Tongue (tissue), 2 donors: ENCODE data around the gene LTO1. TPM values are rescaled to one million over a fixed set of nuclear protein-coding genes. Genes with fewer than 3 reads are reported as not detected.

Experiments
- DNase-seq: peaks from one replicate; pipeline ENCODE4 v3.0.0-alpha.2; 2015
- total RNA-seq: library from RNA; depleted of rRNA; stranded (reverse); fragments of >200 nt; gene quantifications from one replicate; pipeline ENCODE4 v1.2.3, GENCODE V29; 2014

Gene LTO1
- total RNA-seq, 1 donor from 2014 or later, result 11.5 TPM

DNA sequence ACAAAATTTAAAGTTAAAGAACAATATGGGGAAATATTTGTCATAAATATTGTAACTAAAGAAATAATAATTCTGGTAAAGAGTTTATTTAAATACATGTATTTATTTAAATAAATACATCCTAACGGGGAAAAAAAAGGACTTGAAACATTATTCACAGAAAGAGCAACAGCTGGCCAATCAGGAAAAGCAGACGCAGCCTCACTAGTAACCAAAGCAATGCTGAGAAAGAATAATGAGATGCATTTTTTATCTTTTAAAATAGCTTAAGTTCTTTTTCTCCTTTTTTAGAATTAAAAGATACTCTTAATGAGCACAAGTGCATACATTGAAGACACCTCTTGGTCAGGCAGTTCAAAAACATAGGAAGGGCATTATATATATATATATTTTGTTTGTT is 2.6 kb upstream of the LTO1 start:
- no peak for DNase-seq

DNA sequence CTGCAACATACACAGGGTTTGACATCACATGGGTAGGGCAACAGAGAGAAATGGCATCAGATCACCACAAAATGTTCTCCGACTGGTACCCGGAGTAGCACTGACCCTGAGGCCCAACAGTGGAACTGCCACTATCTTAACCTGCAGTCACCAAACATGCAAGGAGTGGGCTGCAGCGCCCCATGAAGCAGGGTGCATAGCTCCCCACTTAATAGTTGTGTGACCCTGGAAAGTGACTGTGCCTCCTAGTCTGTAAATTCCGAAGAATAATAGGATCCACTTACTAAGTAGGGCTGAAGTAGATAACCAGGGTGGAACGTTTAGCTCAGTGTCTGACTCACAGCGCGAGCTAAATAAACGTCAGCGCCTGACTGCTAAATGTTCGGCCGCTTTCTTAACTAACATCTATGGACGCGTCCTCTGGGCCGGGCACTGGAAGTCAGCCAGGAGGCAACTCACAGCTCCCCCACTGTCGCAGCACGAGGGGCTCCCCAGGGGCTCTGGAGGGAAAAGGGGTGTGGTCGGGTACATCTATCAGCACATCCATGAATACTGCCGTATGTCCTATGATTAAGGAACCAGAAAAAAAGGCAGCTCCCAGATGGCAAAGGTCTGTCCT is 777 bp downstream of the LTO1 start:
- no peak for DNase-seq

DNA sequence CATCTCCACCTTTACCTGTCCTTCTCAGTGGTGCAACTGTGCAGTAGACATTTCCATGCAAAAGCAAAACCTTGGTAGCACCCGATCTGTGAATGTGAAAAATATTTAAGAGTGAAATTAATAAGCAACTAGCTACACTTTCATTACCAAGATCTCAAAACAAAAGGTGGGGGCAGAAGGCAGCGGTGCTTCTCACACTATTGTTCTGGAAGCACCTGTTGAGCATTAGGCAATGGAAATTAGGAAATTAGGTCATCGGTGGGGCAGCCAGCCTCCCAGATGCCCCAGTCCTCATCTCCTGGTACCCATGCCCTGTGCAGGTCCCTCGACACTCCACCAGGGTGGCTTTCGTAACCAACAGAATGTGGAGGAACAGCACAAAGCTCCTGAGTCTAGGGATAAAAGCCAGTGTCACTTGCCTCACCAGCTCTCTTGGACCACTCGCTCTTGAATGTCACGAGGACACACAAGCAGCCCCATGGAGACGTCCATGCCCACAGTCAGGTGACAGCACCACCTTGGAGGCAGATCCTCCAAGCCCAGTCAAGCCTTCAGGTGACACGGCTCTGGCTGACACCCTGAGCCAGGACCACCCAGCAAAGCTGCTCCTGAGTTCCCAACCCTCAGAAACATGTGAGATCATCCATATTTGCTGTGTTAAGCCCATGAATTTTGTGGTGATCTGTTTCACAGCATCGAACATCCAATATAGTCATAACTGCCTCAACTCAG is 3.3 kb downstream of the LTO1 start:
- no peak for DNase-seq

DNA sequence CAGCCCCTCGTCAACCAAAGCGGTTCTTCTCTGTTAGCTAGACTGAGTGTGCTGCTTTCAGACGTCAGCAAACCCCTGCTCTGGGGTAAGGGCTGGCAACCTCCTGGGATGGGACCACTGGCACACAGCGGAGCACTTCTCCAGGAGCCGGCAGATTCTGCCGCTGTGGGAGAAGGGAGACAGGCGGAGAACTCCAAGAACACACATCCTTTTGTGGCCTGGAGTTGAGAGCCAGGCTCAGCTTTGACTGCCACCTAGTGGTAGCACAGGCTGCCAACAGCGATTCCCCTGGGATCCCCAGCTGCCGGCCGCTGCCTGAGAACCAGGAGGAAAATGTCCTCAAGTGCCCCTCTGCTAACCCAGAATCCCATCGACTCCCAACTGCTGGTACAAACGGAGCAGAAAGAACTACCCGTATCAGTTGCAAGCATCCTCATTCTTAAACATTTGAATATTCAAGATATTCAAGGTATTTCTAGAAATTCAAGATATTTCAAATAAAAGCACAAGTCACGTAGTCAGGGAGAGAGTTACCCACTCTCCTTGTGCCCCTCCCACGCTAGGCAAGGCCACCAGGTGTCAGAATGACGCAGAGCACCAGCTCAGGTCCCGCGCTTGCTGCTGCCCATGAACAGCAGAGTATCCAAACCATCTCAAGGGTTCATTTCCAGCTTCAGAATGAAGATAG is 4.9 kb downstream of the LTO1 start:
- peak; percentile 93 for DNase-seq

DNA sequence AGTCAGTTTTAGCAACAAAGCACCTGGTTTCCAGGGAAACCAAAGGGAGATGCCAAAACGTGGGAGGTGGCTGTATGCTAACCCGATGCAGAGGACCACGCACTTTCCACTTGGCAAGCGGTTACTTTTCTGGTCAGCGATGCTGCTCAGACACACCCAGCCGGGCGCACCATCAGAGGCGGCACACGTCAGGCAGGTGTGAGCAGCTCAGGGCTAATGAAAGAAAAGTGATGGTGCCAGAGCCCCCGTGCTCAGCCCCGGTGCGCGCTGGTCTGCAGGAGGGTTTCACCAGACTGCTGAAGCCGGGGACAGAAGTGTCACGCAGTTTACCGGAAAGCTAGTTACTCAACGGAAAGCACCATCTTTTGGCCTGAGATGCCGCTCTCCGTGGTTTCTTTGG is 5.7 kb downstream of the LTO1 start:
- DNase-seq, result no peak

DNA sequence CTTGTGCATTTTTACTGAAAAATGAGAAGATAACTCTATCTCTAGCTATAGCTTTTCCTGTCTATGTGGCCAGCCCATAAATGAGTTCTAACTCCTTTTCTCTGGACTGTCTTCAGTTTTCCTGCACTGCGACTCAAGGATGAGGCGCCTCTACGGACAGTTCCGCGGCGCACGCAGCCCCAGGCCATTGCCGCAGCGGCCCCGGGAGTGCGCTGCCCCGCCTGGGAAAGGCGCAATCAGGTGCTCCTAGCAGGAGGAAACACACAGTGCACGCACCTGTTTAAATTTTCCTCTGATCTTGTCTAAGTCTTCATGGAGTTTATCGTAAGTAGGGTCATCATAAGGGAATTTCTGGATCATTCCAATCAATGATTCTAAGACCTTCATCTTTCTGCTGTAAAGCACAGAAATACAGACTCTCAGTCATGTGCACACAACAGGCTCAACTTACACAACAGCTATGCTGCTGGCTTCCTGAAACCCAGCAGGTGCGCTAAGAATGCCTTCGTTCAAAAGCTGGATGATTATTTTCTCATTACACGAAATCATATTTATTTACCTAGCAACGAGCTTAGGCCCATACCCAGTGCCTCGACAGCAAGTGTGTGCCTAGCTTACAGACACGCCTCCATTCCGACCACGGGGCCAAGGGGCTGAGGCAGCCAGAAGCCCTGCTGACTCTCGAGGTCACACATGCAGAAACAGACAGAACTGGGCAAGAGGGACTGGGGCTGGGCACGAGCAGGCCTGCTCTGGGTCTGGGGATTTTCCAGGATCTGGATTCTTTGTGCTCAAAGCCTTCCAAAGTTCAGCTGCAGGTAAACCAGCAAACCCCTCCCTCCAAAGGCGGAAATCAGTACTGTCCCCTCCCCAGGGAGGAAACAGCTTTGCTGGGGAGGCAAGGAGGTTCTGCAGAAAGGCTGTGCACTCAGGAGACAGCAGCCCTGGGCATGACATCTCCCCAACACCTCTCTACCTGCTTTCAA is 7.2 kb downstream of the LTO1 start:
- DNase-seq, result no peak

DNA sequence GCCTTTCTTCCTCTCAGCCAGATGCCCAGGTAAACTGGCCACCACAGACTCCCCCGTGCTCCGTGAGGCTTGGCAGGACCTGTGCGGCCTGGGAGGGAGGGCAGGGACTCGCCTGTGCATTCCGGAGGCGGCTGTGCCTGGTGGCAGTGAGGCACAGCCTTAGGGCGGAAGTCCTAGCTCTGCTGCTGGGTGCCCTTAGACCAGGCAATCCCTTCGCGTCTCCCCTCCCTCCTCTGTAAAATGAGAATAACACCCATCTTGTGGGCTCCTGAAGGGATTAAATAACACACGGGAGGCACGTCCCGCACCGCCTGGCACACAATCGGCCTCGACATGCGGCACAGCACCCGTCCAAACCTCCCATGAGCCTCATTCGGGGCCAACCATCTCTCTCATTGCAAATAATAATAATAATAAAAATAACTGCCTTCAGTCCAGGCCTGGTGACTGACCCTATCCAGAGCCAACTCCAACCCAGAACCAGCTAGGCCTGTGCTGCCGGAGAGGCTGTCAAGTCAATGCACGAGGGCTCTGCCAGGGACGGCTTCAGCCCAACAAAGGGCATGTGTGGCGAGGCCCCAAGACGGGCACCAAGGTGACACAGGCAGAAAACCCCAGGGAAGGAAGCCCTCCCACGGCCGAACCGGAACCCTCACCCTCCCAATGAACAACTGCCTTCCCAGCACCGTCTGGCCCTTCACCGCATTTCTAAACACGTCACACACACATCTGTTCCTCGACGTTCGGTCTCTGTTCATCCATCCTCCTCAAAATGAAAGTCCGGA is 8.2 kb downstream of the LTO1 start:
- DNase-seq, result no peak

DNA sequence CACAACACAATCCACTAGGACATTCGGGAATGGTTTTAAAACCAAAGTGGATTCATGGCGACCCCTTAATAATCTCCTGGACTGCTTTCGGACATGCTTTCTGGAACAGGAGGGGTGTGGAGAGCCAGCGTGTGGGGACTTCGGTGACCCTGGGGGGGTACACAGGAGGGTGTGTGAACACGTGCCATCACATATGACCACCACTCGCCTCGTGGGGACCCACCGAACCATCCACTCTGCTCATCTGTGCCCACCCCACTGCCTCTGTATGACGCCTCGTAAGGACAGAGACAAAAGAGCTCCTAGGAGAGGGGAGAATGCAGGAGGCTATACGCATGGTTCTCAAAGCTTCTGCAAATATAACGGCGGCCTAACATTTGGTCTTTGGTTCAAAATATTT is 8.9 kb downstream of the LTO1 start:
- DNase-seq, result no peak

DNA sequence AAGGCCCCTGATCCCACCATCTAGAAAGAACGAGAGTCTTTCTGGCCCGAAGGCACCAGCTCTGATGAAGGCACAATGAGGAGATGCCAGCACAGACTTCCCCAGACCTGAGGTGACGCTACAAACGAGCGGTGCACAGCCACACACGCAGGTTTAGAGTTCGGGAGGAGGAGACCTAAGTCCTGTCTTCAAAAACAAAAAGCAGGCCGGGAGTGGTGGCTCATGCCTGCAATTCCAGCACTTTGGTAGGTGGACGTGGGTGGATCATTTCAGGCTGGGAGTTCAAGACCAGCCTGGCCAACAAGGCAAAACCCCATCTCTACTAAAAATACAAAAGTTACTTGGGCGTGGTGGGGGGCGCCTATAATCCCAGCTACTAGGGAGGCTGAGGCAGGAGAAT is 9.5 kb downstream of the LTO1 start:
- DNase-seq, result no peak

DNA sequence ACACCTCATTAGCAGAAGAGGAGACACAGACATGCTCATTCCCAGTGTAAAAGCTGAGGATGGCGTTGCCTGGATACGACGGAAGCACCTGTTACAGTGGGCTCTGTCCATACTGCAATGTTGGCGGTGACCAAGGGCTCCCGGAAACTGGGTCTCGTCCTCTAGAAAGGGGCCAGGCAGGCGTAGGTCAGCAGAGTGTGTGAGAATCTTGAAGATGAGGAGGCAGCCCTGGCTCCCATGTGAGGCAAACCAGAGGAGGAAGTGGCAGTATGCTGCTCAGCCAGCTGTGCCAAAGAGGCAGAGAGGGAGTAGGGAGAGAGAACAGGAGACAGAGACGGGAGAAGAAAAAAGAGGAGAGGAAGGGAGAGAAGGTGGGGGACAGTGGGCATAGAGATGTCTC is 10.3 kb downstream of the LTO1 start:
- no peak for DNase-seq

DNA sequence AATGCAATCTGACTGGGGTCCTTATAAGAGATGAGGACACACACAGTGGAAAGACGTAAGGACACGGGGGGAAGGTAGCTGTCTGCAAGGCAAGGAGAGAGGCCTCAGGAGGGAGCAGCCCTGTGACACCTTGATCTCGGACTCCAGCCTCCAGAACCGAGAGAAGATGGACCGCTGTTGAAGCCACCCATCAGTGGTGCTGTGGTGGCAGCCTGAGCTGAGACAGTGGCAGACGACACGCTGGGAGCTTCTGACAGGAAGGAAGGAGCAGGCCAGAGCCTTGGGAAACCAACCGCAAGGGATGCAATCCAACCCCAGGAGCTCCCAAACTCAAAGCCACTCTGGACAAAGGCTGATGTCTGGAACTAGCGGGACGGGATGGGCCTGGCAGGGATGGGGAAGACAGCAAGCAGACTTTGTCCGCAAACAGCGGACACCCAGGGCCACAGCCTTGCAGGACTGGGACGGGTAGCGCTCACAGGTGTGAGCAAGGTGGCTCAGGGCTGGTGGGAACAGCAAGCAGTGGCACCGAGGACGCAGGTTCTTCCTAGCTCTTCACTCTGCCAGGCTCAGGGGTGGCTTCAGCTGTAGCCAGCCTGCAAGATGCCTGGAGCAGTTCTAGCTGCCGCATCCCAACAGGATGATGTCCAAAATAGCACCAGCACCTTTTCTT is 10.9 kb downstream of the LTO1 start:
- no peak for DNase-seq

DNA sequence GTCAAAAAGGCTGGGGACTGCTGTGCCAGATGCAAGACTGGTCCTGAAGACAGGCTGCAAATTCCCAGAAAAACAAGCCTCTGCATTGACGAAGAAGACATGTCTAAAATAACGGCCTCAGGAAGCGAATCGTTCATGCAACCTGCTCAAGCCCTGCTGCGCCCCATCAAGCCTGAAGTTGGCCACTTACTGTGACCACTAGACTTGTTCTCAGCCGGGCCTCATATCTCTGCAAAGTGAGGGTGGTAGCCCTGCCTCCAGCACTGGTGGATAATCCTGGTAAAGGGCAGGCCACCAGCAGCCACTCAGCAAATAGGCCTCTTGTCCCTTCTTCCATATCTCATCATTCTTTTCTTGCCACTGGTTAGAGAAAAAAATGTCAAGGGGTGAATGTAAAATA is 11.8 kb downstream of the LTO1 start:
- no peak for DNase-seq

DNA sequence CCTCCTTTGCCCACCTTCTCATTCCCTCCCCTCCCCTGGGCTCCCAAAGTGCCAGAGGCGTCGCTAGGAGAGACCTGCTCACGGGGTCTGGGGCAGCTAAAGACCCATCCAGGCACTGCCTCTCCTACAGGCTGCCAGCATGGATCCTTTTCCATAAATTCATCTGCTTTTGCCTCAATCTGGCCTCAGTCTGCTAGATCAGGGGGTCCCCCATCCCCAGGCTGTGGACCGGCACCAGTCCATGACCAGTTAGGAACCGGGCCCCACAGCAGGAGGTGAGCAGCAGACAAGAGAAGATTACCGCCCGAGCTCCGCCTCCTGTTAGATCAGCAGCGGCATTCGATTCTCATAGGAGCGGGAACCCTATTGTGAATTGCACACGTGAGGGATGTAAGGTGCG is 12.3 kb downstream of the LTO1 start:
- DNase-seq, result no peak

DNA sequence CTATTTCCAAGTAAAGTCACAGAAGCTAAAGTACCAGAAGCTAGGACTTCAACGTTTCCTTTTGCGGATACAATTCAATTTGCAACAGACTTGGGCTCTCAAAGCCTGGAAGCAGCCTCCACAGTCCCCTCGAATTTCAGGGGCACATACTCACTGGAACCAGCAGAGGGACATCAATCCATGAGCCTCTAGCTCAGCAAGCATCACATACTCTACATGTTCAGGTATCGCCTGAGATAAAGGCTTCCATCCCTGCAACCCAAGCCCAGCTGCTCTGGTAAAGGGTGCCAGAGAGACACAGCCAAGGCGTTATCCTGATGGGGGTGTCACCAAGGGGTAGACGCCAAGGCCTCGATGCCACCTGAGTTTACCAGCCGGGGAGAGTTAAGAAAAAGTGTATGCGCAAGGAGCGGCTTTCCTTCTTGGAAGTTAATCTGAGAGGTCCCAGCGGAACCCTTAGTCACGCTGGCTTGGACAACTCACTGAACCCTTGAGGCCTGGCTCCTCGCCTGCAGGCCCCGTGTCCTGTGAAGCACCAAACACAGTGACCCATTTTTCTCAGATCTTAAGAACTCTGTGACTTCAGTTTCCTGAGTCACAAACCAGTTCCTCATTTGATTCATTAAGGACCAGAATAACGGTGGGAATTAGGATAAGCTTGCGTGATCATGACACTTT is 13.0 kb downstream of the LTO1 start:
- DNase-seq, result no peak

DNA sequence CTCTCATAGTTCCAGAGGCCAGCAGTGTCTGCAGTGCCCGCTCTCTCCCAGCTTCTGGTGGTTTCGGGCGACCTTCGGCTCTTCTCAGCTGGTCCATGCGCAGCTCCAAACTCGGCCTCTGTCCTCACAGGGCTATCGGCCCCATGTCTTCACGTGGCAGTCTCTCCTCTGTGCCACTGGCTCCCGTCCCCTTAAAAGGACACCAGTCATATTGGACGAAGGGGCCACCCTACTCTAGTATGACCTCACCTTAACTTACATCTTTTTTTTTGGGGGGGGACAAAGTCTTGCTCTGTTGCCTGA is 13.8 kb downstream of the LTO1 start:
- no peak for DNase-seq

DNA sequence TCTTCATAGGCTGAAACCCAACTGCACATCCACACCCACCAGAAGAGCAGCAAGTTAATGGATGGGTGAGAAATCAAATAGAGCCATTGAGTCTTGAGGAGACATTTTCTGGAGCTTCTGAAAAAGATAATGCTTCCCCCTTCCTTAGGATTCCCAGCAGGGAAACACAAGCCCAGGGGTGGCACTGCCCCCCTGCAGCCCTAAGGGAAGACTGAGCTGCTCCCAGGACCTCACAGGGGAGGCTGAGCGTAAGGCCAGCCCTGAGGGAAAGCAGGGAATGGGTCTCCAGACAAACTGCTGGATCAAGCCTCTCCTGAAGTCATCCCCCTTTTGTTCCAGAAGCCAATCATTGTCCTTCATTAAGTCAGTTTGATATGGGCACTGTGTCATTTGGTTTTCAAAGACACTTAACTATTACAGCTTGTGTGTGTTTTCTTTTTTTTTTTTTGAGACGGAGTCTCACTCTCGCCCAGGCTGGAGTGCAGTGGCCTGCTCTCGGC is 15.1 kb downstream of the LTO1 start:
- DNase-seq, result no peak

DNA sequence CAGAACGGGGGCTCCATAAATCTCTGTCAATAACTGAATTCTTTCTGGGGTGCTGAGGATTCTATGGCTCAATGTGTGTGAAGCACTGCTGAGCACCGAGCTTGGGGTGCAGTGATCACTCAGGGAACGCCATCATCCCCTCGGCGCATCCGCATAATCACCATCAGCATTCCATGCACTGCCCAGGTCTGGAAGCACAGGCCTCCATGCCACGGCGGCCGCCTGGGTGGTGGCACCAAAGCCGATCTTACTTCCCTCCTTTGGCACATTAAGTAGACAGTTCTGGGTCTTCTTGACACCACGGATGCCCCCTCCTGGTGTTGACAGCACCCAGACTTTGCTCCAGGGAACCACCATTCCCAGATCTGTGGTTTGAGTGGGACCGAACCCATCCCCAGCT is 15.6 kb downstream of the LTO1 start:
- no peak for DNase-seq

DNA sequence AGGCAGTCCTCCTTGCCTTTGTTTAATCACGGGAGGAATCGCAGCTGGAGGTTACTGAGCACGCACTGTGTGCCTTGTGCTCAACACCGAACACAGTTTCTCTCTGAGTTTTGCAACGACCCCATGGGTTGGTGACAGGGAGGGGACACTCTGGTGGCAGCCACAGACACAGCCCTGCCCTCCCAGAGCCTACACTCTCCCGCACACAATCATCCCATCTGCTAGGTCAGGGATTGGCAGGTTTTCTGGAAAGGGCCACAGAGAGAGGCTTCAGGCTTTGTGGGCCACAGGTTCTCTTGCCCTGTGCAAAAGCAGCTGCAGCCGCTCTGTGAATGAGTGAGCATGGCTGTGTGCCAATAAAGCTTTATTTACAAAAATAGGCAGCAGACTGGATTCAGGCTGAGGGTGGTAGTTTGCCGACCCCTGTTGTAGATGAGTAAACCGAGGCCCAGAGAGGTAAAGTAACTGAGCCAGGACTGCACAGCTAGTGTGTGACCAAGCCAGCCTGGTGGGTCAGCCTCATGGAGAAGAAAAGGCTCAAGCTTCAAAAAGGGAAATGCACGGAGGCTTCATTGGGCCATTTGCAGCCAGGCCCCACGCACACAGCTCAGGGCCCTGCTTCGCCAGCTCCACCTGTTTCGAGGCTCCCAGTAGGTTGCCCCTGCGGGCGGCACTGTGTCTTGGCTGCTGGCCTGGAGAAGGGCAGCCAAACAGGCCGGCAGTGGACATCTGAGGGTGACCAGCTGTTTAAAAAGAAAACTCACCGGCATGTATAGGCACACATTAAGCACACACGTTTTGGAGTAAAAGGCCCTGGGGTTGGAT is 16.3 kb downstream of the LTO1 start:
- no peak for DNase-seq

DNA sequence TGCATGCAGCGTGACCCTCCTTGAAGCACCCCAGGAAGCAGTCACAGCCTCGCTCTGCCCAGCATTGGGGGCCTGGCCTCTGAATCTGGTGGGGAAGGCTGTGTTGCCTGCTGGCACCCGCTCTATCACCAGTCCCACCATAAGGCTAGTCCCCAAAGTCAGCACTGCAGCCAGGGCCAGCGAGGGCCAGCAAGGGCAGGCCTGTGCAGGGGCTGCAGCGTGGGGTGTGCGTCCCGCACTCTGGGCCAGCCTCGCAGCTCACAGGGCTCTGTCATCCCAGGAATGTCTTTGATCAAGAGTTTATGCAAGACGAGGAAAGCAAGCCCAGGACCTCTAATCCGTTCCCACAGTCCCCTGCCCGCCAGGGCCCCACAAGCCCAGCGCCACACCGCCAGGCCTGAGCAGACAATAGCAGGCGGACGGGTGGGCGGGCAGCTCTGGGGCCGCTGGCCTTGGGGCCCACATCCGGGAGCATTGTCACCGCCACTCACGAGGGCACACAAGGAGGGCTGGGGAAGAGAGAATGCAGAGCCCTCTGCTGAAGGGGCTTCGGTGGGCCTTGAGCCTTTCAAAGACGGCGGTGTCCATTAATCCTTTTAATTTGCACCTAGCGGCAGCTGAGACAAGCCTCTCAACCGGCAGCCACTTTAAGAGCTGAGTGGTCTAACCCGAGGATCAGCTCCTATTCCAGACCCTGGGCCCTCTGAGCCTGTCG is 17.1 kb downstream of the LTO1 start:
- peak; percentile 50 for DNase-seq
